ENCODE results near the gene RAG1.

RAG1 gene

GRCh38 chr11:36628141-36628540 is 60.3 kb downstream of the RAG1 start:
- DNase-seq (ENCODE audit: low read depth in 2 of 2): no peak

- no peak for DNase-seq (ENCODE audit: low read depth in 2 of 2)
Observed at GRCh38 chr11:36628765-36629244, 61.0 kb downstream of the RAG1 start.
